DMS53 treated with DMSO at 0.1 percent for 48 hours (cell line): Measurements from ENCODE around the gene KLK5.

Experiments used
- DNase-seq: peaks from one replicate; lab custom pipeline; 2025; ENCODE audit not compliant: unreplicated experiment; lab: John Stamatoyannopoulos, UW

Gene KLK5

DNA sequence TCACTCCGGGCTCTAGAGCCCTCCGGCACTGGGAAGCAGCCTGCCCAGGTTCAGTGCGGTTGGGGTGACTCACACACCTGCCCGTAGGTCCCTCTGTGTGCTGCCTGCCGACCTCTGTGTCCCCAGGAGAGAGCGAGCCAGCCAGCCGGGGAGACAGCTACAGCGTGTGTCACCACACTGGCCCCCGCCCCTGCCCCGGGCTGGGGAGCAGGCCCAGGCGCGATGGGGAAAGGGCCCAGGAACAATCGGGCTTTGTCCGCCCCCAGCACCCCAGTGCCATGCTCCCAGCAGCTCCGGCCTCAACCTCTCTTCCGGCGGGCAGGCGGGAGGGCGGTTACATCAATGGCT is 16.5 kb upstream of the KLK5 start, which contains the start of gene KLK6:
Gene KLK6, minus strand, starts transcription at position 179 of the 348 bp plus-strand sequence. CDS start 1,487 bp downstream, outside the sequence.
- DNase-seq: no peak

DNA sequence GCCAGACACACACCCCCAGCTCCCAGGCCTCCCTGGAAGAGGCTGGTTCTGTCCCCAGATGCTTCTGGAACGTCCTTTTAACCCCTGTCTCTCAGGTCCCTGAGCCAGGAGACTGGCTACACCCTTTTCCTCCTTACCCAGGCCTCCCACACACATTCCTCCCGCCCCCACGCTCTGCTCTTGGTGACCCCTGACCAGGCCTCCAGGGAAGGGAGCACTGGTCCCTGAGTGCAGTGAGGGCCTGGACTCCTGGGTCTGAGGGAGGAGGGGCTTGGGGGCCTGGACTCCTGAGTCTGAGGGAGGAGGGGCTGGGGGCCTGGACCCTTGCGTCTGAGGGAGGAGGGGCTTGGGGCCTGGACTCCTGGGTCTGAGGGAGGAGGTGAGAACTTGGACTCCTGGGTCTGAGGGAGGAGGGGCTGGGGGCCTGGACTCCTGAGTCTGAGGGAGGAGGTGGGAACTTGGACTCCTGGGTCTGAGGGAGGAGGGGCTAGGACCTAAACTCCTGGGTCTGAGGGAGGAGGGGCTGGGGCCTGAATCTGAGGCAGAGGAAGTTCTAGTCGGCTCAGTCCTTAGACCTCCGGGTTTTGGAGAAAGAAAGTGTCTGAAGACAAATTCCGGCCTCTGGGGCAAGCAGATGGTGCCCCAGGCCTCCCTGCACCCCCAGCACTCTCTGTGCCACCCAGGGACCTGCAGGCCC is 16.0 kb upstream of the KLK5 start:
- no peak for DNase-seq

DNA sequence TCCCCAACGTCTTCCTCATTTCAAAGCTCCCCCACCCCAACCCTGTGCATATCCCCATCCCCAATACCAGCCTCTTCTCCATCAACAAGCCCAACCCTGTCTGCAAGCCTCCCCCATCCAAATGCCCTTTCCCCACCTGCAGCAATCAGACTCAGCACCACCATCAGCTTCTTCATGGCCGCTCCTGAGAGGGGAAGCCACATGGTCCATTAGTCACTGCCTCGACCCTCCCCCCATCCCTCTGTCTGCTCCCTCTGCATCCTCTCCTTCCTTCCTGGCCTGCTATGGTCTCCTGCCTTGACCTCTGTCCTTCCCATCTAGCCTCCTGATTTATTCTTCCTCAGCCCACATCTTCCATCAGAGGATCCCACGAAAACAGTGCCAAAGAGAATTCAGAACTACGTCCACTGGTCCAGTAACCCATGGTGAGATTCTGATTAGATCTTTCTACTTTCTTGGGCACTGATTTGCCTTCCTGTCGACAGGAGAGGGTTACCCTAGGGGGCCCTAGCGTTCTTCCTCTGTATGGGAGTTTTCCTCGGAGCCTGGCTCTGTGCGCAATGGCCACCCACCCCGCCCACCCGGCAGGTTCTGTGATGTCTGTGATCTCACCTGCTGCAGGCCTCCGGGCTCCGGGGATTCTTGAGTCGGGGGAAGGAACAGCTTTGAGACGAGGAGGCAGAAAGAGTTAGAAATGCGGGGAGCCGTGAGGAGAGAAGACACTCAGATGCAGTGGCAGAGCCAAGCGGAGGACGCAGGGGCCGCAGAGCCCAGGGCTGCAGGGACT is 15.3 kb upstream of the KLK5 start:
- DNase-seq: no peak

DNA sequence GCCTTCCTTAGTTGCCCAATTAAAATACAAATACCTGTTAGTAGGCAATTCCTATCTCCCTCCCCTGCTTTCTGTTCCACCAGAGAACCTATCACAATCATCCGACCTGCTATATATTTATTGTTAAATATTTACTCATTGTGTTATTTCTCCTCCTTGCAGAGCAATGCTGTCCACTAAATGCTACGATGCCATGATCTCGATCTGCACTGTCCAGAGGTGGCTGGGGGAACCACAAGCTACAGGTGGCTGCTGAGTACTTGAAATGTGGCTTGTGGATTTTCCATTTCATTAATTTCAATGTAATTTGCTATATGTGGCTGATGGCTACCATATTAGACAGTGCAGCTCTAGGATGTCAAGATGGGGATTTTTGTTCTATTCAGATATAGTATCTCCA is 11.4 kb upstream of the KLK5 start:
- no peak for DNase-seq

DNA sequence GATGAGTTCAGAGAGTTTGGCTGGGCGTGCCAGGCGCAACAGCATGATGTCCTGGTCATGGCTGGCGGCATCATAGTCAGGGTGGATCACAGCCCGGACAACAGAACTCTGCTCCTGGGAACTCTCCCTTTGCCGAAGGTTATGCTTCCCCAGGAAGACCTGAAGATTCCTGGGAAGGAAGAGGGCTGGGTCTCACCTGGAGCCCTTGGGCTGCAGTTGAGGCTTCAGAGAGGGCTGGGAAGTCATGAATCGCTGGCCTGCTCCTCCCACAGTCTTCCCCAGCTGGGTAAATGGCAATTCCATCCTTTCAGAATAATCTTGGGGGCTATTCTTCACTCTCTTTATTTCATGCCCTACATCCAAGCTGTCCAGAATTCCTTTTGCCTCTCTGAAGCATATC is 10.5 kb upstream of the KLK5 start:
- DNase-seq: no peak

DNA sequence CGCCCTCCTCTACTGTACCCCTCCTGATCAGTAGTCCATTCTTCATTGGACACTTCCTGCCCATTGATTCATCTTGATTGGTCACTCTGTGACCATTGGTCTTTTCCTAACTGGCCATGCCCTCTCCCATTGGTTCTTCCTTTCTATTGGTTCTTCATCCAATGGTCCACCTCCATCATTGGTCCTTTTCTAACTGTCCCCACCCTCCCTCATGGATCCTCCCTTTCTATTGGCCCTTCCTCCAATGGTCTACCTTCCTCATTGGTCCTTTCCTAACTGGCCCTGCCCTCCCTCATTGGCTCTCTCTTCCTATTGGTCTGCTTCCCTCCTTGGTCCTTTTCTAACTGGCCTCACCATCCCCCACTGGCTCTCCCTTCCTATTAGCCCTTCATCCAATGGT is 9.4 kb upstream of the KLK5 start:
- DNase-seq: no peak

DNA sequence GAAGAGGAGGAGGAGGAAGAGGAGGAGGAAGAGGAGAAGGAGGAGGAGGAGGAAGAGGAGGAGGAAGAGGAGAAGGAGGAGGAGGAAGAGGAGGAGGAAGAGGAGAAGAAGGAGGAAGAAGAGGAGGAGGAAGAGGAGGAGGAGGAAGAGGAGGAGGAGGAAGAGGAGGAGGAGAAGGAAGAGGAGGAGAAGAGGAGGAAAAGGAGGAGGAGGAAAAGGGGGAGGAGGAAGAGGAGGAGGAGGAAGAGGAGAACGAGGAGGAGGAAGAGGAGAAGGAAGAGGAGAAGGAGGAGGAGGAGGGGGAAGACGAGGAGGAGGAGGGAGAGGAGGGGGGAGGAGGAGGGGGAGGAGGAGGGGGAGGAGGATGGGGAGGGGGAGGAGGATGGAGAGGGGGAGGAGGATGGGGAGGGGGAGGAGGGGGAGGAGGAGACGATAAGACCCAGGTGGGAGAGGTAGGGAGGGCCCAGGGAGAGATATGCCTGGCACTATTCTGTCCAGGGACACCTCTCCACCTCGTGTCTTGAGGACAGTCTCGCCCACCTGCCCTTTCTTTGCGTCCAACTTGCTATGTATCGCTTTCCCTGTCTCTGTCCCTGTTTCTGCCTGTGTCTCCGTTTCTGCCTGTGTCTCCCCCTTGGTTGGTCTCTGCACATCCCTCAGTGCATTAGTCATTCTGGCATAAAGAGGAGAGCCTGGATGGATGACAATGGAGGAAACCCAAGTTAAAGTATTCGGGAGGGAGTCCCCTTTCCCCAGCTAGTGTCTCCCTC is 7.1 kb upstream of the KLK5 start:
- DNase-seq: no peak

DNA sequence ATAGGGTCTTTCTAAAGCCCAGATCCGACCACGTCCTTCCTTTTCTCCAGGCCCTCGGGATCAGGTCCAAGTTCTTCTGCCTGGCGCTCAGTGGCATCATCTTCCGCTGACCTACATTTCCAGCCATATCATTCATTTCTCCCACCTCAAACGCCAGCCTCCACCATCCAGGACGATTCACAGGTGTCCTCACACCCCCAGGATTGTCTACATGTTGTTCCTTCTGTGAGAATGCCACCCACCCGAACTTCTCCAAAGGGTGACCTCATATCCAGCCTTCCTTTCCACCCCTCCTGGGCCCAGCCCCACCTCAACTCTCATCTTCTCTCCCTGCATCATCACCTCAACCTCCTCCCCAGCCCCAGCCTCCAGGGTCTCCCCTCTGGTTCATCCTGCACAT is 4.7 kb upstream of the KLK5 start:
- DNase-seq: no peak

DNA sequence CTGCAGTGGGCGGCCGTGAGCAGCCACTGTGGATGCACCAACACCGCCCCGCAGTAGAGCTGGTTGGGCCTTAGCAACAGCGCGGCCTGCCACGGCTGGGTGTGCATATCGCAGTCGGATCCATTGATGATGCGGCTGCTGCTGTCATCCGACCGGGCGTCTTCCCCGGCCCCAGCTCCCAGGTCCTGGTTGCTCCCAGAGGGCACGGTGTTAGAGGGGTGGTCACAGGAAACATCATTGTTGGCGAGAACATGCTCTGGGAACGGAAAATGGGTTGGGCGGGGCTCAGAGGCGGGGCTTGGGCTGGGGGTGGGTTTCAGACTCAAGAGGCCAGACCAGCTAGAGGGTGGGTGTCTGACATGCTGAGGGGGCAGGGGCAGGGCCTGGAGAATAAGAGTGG is 3.0 kb downstream of the KLK5 start:
- no peak for DNase-seq

DNA sequence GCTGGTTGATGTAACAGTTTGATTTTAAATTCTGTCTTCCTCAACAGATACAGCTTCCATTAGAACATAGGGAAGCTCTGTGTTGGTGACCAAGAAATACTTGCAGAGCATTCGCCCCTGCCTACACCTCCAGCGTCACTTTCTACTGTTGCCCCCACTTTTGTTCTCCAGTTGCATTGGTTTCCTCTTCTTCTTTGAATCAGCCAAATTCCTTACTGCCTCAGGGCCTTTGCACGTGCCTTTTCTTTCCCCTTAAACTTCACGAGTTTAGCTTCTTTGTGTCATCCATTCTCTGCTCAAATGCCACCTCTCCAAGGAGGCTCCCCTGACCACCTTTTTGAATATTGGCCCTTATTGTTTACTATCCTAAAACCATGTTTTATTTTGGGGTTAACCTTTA is 5.7 kb downstream of the KLK5 start:
- DNase-seq: no peak

DNA sequence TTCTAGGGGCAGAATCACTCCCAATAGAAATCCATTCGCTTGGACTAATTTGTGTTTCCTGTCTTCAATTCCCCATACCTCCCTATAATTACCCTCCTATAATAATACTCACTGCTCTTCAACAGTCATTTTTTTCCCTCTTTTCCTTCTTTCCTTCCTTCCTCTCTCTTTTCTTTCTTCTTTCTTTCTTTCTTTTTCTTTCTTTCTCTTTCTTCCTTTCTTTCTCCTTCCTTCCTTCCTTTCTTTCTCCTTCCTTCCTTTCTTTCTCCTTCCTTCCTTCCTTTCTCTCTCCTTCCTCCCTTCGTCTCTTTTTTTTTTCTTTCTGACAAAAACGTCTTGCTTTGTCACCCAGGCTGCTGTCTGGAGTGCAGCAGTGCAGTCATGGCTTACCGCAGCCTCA is 8.0 kb downstream of the KLK5 start:
- DNase-seq: no peak

DNA sequence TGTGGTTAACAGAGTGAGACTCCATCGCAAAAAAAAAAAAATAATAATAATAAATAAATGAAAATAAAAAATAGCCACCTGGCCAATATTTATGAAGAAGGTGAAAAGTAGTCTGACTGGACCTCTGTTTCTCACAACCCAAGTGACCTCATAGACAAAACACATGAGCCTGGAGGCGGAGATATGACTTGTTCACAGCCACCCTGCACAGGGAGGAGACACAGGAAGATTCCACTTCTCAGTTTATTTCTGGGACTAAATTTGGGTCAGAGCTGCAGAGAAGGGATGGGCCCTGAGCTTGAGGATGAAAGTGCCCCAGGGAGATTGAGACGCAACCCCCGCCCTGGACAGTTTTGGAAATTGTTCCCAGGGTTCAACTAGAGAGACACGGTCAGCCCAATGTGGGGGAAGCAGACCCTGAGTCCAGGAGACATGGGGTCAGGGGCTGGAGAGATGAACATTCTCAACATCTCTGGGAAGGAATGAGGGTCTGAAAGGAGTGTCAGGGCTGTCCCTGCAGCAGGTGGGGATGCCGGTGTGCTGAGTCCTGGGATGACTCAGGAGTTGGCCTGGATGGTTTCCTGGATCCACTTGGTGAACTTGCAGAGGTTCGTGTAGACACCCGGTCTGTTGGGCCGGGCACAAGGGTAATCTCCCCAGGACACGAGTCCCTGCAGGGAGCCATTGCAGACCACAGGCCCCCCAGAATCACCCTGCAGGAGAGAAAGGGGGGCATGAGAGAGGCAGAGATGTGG is 9.6 kb downstream of the KLK5 start:
- DNase-seq: no peak

DNA sequence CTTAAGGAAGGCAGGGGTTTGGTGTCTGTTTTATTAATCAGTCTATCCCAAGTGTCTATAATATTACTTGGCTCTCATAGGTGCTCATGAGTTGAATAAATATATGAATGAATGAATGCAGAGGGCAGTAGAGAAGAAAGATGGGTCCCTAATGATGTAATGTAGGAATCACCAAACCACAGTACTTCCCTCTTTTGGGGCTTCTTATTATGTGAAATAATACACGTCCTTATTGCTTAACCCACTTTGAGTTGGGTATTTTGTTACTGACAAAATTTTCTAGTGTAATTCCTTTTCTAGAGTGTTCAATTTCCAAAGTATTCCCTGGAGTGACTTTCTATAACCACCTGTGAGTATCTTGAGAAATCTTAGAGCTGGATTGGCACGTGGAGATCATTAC is 13.2 kb downstream of the KLK5 start:
- no peak for DNase-seq

DNA sequence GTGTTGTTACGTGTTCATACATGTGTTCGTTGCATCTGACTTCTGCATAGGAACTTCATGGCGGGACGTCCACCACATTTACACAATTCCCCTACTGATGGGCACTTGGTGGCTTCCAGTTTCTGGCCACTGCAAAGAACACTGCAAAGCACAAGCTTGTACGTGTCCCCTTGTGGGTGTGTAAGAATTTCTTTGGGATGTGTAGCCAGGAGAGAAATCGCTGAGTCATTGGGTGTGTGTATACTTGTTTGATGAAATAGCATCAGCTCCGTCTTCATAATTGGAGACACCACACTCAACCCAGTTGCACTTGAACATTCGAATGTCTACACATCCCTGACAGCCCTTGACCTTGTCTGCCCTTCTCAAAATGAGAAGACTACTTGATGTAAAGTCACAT is 19.2 kb downstream of the KLK5 start:
- DNase-seq: no peak

DNA sequence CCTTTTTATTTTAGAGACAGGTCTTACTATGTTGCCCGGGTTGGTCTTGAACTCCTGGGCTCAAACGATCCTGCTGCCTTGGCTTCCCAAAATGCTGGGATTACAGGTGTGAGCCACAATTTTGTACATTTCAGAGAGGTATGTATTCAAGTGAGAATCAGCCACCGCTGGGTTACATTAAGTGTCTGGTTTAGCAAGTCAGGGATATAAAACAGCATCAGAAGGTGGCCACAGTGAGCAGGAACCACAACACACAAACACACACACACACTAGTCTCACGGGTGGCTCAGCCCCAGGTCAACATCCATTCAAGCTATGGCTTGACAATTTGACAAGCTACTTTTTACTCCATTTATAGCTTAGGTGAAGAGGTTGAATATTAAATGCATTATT is 20.2 kb downstream of the KLK5 start:
- no peak for DNase-seq

DNA sequence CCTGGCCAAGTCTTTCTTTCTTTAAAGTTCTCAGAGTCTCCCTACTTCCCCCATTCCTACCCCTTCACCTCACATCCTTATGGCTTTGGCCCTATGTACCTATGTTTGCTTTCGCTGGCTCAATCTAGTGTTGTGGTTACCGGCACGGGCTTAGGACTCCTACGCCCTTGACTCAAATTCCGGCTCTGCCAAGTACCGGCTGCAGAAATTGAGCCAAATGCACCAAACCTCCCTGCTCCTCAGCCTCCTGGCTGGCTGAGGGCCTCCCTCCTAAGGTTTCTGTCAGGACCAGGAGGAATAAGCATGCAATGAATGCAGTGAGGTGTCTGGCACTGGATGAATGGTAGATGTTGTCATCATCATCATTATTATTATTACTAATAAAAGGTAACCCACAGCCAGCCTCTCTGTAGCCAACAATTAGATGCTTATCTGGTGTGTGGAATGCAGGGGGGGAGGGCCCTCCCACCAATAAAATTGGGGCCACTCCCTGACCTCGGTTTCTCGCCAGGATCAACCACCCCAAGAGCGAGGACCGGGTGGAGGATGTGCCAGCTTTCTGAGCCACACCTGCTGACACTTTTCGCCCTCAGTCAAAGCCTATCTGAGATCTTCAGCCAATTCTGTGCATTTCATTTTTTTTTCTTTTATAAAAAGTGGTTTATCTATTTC is 20.7 kb downstream of the KLK5 start:
- DNase-seq: no peak

DNA sequence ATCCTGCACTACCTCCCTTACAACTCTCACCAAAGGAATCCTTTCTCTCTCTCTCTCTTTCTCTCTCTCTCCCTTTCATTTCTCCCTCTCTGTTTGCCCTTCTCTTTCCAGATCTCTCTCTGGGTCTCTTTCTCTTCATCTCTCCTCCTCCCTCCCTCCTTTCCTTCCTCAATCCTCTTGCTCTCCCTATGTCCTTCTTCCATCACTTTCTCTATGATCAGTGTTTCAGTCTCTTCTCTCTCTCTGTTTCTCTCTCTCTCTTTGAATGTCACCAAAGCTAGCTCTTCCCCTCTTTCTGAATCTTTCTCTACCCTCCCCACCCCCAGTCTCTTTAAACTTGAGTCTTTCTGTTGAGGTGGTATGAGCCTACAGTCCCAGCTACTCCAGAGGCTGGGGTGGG is 21.8 kb downstream of the KLK5 start:
- DNase-seq: no peak

DNA sequence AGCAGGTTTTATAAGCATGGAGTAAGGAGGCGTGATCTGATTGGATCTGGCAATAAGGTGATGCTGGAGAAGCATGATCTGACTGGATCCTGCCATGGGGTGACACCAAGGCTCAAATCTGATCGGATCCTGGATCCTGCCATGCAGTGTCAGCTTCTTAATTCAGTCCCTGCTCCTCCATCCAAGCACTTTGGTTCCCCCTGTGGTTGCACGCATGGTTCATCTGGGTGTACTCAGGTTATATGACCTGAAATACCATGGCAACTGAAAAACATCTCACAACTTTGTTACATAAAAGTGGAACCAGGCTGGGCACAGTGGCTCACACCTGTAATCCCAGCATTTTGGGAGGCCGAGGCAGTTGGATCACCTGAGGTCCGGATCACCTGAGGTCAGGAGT is 24.0 kb downstream of the KLK5 start:
- DNase-seq: no peak

DNA sequence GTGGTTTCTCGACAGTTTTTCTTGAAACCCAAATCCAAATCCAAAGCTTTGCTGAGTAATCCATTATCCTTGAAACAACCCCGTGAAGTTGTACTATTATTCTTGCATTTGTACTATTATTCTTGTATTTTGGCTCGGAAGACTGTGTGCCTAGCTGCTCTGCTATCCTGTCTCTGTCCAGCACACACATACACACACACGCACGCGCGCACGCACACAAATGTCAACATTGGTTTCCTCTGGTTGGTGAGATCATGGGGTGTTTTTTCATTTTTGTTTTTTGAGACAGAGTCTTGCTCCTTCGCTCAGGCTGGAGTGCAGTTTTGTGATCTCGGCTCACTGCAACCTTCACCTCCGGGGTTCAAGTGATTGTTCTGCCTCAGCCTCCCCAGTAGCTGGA is 26.7 kb downstream of the KLK5 start:
- no peak for DNase-seq

DNA sequence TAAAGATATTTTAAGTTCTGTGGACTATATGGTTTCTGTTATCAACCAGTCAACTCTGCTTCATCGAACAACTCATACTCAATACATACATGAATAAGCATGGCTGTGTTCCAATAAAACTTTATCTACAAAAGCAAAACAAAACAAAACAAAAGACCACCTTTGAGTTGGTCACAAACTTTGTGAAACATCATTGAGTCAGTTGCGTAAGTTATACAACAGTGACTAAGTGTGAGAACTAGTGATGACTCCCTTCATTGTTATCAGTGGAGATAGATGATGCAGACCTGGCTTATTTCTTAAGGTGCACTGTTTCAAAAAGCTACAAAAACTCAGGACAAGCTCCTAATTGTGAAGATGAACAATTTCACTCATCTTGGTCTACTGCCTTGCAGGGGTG is 27.1 kb downstream of the KLK5 start:
- DNase-seq: no peak

DNA sequence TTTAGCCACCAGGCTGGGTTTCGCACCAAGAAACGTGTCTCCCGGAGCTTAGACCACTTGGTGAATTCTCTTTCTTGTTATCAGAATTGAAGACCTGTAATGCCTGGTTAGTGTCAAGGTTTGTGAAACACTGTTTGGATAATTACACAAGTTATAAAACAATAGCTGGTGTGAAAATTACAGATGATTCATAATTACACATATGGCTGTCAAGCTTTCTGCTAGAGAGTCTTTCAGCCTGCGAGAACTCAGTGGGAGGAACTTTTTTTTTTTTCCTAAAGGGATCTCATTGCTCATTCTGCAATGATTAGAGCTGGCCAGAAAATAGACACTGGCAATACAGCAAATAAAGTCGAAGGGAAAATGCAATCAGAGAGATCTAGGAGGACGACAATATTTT is 28.3 kb downstream of the KLK5 start:
- no peak for DNase-seq
